BLaER1 (cell line): Measurements from ENCODE around the gene RP2.

Experiments
- H3K27ac ChIP-seq: shearing (Covaris generic); formaldehyde crosslinking; 2 replicates; pipeline ENCODE4 v1.8.1; 2022
- H3K27me3 ChIP-seq: shearing (Covaris generic); formaldehyde crosslinking; 2 replicates; pipeline ENCODE4 v1.8.1; 2022
- H3K36me3 ChIP-seq: shearing (Covaris generic); formaldehyde crosslinking; 2 replicates; pipeline ENCODE4 v1.8.1; 2022
- H3K4me1 ChIP-seq: shearing (Covaris generic); formaldehyde crosslinking; 2 replicates; pipeline ENCODE4 v1.8.1; 2022
- H3K4me2 ChIP-seq: shearing (Covaris generic); formaldehyde crosslinking; 2 replicates; pipeline ENCODE4 v1.8.1; 2022
- H3K4me3 ChIP-seq: shearing (Covaris generic); formaldehyde crosslinking; 2 replicates; pipeline ENCODE4 v1.8.1; 2022
- H3K9ac ChIP-seq: shearing (Covaris generic); formaldehyde crosslinking; 2 replicates; pipeline ENCODE4 v1.8.1; 2022
- H3K9me3 ChIP-seq: shearing (Covaris generic); formaldehyde crosslinking; 2 replicates; pipeline ENCODE4 v1.8.1; 2022
- H4K20me1 ChIP-seq: shearing (Covaris generic); formaldehyde crosslinking; 2 replicates; pipeline ENCODE4 v1.8.1; 2022
- Cebpa-rat ChIP-seq: shearing (Covaris generic); IDR thresholded peaks from 2 replicates; pipeline ENCODE4 v1.8.1; 2022

The RP2 gene

GRCh38 chrX:46840946-46841345 lies 4.1 kb downstream of the RP2 start:
- Histone ChIP-seq H3K36me3 (peaks cover 15% of the 10 kb centered on the region; the same call in 1 of the 2 replicates), H3K9me3 (peaks cover 27% of the 10 kb centered on the region; the same call in 1 of the 2 replicates), H3K27ac (no peak overlapping the region), H4K20me1 (peaks cover 46% of the 10 kb centered on the region), H3K4me1 (peaks cover 30% of the 10 kb centered on the region), H3K9ac (no peak overlapping the region), H3K27me3 (no peaks in the 10 kb centered on the region), H3K4me2 (peak overlapping the region; percentile 36), H3K4me3 (no peak overlapping the region)
- no peak for TF ChIP-seq Cebpa-rat

- peak overlapping the region; percentile 36 for H3K4me2 ChIP-seq
- H3K9ac ChIP-seq = no peak overlapping the region
- peaks cover 15% of the 10 kb centered on the region; the same call in 1 of the 2 replicates for H3K36me3 ChIP-seq
- peaks cover 27% of the 10 kb centered on the region; the same call in 1 of the 2 replicates for H3K9me3 ChIP-seq
- no peak for TF ChIP-seq Cebpa-rat
- H4K20me1 ChIP-seq = peaks cover 46% of the 10 kb centered on the region
- no peak overlapping the region for H3K4me3 ChIP-seq
- H3K27me3 ChIP-seq = no peaks in the 10 kb centered on the region
- no peak overlapping the region for H3K27ac ChIP-seq
- H3K4me1 ChIP-seq = peaks cover 30% of the 10 kb centered on the region
These were observed 4.5 kb downstream of the RP2 start for GRCh38 chrX:46841346-46841745.

- no peak for TF ChIP-seq Cebpa-rat
- no peaks in the 10 kb centered on the region for H3K27me3 ChIP-seq
- H3K4me2 ChIP-seq = no peak overlapping the region
- peaks cover 18% of the 10 kb centered on the region; the same call in 1 of the 2 replicates for H3K36me3 ChIP-seq
- H3K9ac ChIP-seq = no peak overlapping the region
- peaks cover 28% of the 10 kb centered on the region for H4K20me1 ChIP-seq
- H3K4me3 ChIP-seq = no peak overlapping the region
- H3K9me3 ChIP-seq = peaks cover 22% of the 10 kb centered on the region; the same call in 1 of the 2 replicates
- H3K4me1 ChIP-seq = peaks cover 17% of the 10 kb centered on the region
- no peak overlapping the region for H3K27ac ChIP-seq
These were observed 8.1 kb downstream of the RP2 start for GRCh38 chrX:46844913-46845312.

- no peaks in the 10 kb centered on the region for H3K4me1 ChIP-seq
- H3K4me2 ChIP-seq = no peak overlapping the region
- H3K36me3 ChIP-seq = peaks cover 22% of the 10 kb centered on the region
- no peaks in the 10 kb centered on the region for H3K27me3 ChIP-seq
- no peak overlapping the region for H3K27ac ChIP-seq
- TF ChIP-seq Cebpa-rat = no peak
- peaks cover 22% of the 10 kb centered on the region; the same call in 1 of the 2 replicates for H4K20me1 ChIP-seq
- no peak overlapping the region for H3K4me3 ChIP-seq
- H3K9ac ChIP-seq = no peak overlapping the region
- H3K9me3 ChIP-seq = peaks cover 19% of the 10 kb centered on the region; the same call in 1 of the 2 replicates
These were observed 13.1 kb downstream of the RP2 start for GRCh38 chrX:46849933-46850332.

- peaks cover 14% of the 10 kb centered on the region; the same call in 1 of the 2 replicates for H4K20me1 ChIP-seq
These were observed 13.9 kb downstream of the RP2 start for GRCh38 chrX:46850771-46851170.

GRCh38 chrX:46856483-46856882 lies 19.6 kb downstream of the RP2 start:
- no peak for TF ChIP-seq Cebpa-rat
- peaks cover 15% of the 10 kb centered on the region for H4K20me1 ChIP-seq
- H3K9ac ChIP-seq = no peak overlapping the region
- no peaks in the 10 kb centered on the region for H3K4me1 ChIP-seq
- no peak overlapping the region for H3K27ac ChIP-seq
- no peak overlapping the region for H3K4me3 ChIP-seq
- peaks cover 36% of the 10 kb centered on the region for H3K36me3 ChIP-seq
- H3K9me3 ChIP-seq = no peaks in the 10 kb centered on the region
- H3K4me2 ChIP-seq = no peak overlapping the region
- no peaks in the 10 kb centered on the region for H3K27me3 ChIP-seq

More at GRCh38 chrX:46850771-46851170, 13.9 kb downstream of the RP2 start:
- H3K4me1 ChIP-seq = no peaks in the 10 kb centered on the region
- no peaks in the 10 kb centered on the region for H3K27me3 ChIP-seq
- no peak overlapping the region for H3K27ac ChIP-seq
- H3K9me3 ChIP-seq = peaks cover 16% of the 10 kb centered on the region; the same call in 1 of the 2 replicates
- no peak overlapping the region for H3K4me2 ChIP-seq
- H3K9ac ChIP-seq = no peak overlapping the region
- no peak overlapping the region for H3K4me3 ChIP-seq
- peaks cover 26% of the 10 kb centered on the region for H3K36me3 ChIP-seq
- TF ChIP-seq Cebpa-rat = no peak

GRCh38 chrX:46860557-46860956 lies 23.7 kb downstream of the RP2 start:
- no peak for TF ChIP-seq Cebpa-rat
- Histone ChIP-seq H3K36me3 (peaks cover 42% of the 10 kb centered on the region), H3K9ac (no peak overlapping the region), H3K4me2 (no peak overlapping the region), H3K27ac (no peak overlapping the region), H3K4me3 (no peak overlapping the region), H3K4me1 (no peaks in the 10 kb centered on the region), H4K20me1 (peaks cover 10% of the 10 kb centered on the region; the same call in 1 of the 2 replicates), H3K9me3 (no peaks in the 10 kb centered on the region), H3K27me3 (no peaks in the 10 kb centered on the region)

- Histone ChIP-seq H3K9me3 (no peaks in the 10 kb centered on the region), H3K36me3 (peaks cover 62% of the 10 kb centered on the region), H3K4me3 (no peak overlapping the region), H3K27me3 (no peaks in the 10 kb centered on the region), H3K9ac (no peak overlapping the region), H3K4me1 (no peaks in the 10 kb centered on the region), H3K27ac (no peak overlapping the region), H4K20me1 (peaks cover 10% of the 10 kb centered on the region; the same call in 1 of the 2 replicates), H3K4me2 (no peak overlapping the region)
- no peak for TF ChIP-seq Cebpa-rat
These were observed 26.2 kb downstream of the RP2 start for GRCh38 chrX:46863072-46863471.

- Histone ChIP-seq H3K36me3 (peaks cover 67% of the 10 kb centered on the region), H3K4me3 (no peak overlapping the region), H3K27me3 (no peaks in the 10 kb centered on the region), H3K4me2 (no peak overlapping the region), H4K20me1 (no peaks in the 10 kb centered on the region), H3K9me3 (no peaks in the 10 kb centered on the region), H3K9ac (no peak overlapping the region), H3K27ac (no peak overlapping the region), H3K4me1 (no peaks in the 10 kb centered on the region)
- TF ChIP-seq Cebpa-rat = no peak
These were observed 27.8 kb downstream of the RP2 start for GRCh38 chrX:46864606-46865005.

GRCh38 chrX:46865281-46865680 lies 28.4 kb downstream of the RP2 start:
- Histone ChIP-seq H3K4me3 (no peak overlapping the region), H4K20me1 (no peaks in the 10 kb centered on the region), H3K9me3 (no peaks in the 10 kb centered on the region), H3K27ac (no peak overlapping the region), H3K4me1 (no peaks in the 10 kb centered on the region), H3K36me3 (peaks cover 71% of the 10 kb centered on the region), H3K9ac (no peak overlapping the region), H3K4me2 (no peak overlapping the region), H3K27me3 (no peaks in the 10 kb centered on the region)
- no peak for TF ChIP-seq Cebpa-rat

GRCh38 chrX:46866726-46867125 lies 29.9 kb downstream of the RP2 start:
- Histone ChIP-seq H3K9me3 (no peaks in the 10 kb centered on the region), H3K4me1 (no peaks in the 10 kb centered on the region), H3K27ac (no peak overlapping the region), H3K9ac (no peak overlapping the region), H3K4me3 (no peak overlapping the region), H3K4me2 (no peak overlapping the region), H3K36me3 (peaks cover 66% of the 10 kb centered on the region), H3K27me3 (no peaks in the 10 kb centered on the region), H4K20me1 (no peaks in the 10 kb centered on the region)
- TF ChIP-seq Cebpa-rat = no peak
